Activated CD8-positive, alpha-beta memory T cell treated with anti-CD3 and anti-CD28 coated beads, Interleukin-2, amount 50 U/mL, for 1 hour (primary cell): ENCODE measurements around the gene CD70.
"Not testable (repeated sequence)": the region's sequence is repeated elsewhere in the genome, so short reads cannot be mapped to it uniquely, and the experiment has no call there.

ENCODE experiments used
- DNase-seq: peaks from one replicate; pipeline ENCODE4 v3.0.0-alpha.2; 2020; ENCODE audit errors: extremely low read depth

CD70 gene, protein sequence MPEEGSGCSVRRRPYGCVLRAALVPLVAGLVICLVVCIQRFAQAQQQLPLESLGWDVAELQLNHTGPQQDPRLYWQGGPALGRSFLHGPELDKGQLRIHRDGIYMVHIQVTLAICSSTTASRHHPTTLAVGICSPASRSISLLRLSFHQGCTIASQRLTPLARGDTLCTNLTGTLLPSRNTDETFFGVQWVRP

DNA sequence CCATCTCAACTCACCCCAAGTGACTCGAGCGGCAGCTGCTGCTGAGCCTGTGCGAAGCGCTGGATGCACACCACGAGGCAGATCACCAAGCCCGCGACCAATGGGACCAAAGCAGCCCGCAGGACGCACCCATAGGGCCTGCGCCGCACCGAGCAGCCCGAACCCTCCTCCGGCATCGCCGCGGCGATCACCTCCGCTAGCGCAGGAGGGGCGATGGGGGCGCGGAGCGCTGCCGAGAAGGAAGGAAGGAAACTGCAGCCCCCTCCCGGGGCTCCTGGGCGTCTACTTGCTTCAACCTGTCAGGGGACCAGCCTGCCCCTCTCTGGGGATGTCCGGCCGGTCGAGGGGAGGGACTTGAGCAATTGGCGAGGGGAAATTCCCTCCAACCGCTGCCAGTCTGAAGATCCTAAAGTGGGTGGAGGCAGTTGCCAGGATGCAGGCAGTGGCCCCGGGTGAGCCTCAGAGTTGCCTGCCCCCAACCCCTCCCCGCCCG, at the start of gene CD70:
Gene CD70 (minus strand): TSS at position 324 of the 493 bp plus-strand sequence. CDS start 148 bp downstream, at position 176.
- DNase-seq = no peak

DNA sequence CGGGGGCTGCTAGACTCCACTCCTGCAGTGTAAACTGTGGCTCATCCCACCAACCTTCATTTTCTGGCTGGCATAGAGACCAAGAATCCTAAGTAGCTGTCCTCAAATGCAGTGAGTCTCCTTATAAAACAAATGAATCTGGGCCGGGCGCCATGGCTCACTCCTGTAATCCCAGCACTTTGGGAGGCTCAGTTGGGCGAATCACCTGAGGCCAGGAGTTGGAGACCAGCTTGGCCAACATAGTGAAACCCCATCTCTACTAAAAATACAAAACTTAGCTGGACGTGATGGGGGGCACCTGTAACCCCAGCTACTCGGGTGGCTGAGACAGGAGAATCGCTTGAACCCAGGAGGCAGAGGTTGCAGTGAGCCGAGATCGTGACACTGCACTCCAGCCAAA, 49.4 kb upstream of the CD70 start:
- not testable (repeated sequence) for DNase-seq

DNA sequence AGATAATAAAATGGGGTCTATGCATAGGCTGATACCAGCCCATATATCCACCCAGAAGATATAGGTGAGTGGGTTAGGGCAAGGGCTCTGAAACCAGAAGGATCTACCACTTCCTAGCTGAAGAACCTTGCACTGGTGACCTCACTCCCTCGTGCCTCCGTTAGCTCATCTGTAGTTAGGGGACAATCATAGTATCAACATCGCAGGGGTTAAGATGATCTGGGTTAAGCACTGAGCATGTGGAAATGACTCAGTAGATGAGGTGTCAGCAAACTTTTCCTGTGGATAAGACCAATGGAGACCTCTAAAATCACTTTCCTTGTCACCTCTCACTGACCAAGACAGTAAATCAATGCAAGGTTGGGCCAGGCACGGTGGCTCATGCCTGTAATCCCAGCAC, 48.5 kb upstream of the CD70 start:
- no peak for DNase-seq

DNA sequence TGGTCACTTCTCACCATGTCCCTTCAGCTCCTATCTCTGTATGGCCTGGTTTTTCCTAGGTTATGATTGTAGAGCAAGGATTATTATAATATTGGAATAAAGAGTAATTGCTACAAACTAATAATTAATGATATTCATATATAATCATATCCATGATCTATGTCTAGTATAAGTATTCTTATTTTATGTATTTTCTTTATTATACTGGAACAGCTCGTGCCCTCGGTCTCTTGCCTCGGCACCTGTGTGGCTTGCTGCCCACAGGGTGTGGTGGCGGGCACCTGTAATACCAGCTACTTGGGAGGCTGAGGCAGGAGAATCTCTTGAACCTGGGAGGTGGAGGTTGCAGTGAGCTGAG, 42.5 kb upstream of the CD70 start:
- DNase-seq = not testable (repeated sequence)

DNA sequence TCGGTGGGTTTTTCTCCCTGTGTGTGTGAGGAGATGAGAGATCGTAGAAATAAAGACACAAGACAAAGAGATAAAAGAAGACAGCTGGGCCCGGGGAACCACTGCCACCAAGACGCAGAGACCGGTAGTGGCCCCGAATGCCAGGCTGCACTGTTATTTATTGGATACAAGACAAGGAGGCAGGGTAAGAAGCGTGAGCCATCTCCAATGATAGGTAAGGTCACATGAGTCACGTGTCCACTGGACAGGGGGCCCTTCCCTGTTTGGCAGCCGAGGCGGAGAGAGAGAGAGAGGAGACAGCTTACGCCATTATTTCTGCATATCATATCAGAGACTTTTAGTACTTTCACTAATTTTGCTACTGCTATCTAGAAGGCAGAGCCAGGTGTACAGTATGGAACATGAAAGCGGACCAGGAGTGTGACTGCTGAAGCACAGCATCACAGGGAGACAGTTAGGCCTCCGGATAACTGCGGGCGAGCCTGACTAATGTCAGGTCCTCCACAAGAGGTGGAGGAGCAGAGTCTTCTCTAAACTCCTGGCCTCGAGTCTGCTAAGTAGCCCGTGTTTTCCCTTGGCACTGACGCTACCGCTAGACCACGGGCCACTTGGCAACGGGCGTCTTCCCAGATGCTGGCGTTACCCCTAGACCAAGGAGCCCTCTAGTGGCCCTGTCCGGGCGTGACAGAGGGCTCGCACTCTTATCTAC, 42.0 kb upstream of the CD70 start:
- DNase-seq = not testable (repeated sequence)

DNA sequence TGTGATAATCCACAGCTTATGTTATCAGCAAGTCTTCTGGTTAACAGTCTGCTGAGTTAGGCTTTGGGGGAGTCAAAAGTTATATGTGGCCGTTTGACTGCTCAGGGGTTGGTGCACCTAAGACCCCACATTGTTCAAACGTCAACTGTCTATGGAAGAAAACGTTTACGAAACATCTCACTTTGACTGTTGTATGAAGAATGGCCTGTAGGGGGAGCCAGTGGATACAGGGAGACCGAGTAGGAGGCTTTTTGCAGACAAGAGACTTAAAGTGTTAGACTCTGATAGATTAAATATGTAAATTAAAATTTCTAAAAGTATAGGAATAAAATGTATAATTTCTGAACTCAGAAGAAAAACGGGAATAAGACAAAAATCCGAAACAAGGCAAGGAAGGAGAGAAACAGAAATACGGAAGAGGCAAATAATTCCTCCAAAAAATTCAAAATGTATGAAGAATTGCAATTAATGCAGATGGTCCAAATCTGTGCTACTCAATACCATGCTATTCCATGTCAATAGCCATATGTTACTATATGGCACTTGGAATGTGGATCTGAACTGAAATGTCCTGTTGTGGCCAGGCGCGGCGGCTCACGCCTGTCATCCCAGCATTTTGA, 41.2 kb upstream of the CD70 start:
- peak; percentile 70 for DNase-seq

DNA sequence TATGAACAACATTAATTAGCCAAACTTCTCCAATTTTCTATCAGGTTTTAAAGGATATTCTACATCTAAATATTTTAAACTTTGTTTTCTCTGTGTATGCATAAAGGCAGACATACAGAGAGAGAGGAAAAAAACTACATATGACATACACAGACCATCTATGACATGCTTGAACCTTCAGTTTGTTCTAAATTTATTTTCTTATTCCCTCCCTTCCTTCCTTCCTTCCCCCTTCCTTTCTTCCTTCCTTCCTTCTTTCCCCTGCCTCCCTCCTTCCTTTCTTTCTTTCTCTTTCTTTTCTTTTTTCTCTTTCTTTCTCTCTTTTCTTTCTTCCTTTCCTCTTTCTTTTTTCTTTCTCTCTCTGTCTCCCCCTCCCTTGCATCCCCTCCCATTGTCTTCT, 35.8 kb upstream of the CD70 start:
- DNase-seq = no peak

DNA sequence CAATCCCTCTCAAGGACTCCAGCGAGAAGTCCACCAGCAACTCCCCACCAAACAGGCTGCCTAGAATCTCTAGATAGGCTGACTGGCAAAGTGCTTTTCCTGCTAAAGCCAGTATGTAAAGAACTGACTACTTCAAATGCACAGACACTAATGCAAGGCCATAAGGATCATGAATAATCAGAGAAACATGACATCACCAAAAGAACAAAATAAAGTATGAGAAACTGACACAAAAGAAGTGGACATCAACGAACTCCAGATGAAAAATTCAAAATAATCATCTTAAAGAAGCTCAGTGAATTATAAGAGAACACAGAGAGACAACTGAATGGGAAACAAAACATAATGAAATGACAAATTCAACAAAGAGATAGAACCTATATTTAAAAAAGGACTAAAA, 26.4 kb upstream of the CD70 start:
- no peak for DNase-seq

DNA sequence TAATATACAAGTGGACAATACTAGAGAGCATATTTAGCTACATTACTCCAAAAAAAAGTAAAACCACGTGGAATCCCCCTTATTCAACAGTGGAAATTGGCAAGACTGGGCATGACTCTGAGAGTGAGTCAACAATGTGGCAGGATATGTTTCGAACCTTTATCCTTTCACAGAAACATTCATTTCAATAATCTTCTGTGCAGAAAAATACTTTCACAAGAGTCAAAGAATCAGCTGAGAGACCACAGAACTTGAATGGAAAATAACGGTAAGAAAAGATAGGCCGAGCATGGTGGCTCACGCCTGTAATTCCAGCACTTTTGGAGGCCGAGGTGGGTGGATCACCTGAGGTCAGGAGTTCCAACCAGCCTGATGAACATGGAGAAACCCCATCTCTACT, 25.1 kb upstream of the CD70 start:
- DNase-seq = no peak

DNA sequence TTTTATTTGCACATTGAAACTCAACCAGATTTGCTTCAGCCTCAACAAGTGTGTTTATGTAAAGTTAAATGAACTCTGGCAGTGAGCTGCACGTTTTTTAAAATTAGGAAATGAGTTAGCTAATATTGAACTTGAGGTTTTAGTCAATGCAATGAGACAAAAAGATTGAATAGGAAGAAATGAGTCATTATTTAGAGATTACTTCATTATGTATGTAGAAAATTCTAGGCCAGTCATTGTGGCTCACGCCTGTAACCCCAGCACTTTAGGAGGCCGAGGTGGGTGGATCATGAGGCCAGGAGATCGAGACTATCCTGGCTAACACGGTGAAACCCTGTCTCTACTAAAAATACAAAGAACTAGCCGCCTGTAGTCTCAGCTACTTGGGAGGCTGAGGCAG, 22.8 kb upstream of the CD70 start:
- no peak for DNase-seq

DNA sequence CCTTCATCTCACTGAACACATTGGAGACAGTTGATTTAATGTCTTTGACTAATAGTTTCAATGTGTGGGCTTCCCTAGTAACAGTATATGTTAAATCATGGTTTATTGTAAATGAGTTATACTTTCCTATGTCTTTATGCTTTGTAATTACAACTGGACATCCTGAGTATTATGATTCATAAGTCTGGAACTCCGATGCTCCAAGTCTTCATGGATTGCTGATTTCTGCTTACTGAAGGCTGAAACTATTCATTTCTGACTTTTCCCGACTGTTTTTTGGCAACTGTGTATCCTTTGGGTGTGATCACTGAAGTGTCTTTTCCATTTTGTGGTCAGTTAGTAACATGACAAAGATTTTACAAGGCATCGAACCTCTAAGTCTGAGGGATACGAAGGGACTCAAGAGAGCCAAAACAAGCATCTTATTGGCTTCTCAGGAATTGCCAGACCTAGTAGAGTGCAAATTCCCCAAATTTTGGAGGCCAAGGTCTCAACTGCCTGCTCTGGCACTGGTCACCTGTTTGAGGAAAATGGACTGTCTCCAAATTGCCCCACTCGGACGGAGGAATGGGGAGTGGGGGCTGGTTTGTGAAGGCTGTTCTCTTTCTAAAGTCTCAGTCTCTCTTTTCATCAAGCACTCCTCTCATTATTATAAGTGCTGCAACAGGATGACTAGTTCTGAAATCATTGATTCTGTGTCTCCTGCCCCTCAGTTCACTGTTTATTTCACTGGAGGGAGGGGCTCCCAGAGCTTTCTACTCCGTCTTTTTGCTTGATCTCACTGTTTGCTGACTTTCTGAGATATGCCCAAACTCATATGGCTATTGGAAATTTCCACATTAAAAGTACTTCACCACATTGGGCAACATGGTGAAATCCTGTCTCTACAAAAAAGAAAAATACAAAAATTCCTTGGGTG, 20.2 kb upstream of the CD70 start:
- no peak for DNase-seq

DNA sequence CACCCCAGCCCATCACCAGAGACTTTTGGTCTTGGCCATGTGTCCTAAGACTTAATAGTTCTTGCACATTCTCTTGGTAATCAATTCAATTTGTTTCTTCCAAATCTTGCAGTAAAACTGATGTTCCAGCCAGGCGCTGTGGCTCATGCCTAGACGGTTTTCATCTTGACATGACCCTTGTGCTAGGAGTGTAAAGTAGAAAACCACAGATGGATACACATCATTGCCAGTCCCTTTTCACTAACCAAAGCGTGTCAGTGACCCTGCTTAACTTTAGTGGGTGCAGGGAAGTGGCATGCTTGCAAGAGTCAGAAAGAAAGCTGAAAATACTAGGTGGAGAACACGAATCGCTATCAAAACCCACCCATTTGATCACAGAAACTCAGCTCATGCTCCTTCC, 18.0 kb upstream of the CD70 start:
- no peak for DNase-seq

DNA sequence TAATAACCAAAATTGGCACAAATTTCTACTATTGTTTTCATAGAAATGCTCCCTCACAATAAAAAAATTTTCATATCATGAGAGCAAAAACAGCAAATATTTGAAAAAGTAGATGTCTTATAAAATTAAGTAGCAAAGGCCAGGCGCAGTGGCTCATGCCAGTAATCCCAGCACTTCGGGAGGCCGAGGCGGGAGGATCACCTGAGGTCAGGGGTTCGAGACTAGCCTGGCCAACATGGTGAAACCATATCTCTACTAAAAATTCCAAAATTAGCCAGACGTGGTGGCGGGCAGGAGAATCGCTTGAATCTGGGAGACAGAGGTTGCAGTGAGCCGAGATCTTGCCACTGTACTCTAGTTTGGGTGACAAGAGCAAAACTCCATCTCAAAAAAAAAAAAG, 17.2 kb upstream of the CD70 start:
- DNase-seq = not testable (repeated sequence)

DNA sequence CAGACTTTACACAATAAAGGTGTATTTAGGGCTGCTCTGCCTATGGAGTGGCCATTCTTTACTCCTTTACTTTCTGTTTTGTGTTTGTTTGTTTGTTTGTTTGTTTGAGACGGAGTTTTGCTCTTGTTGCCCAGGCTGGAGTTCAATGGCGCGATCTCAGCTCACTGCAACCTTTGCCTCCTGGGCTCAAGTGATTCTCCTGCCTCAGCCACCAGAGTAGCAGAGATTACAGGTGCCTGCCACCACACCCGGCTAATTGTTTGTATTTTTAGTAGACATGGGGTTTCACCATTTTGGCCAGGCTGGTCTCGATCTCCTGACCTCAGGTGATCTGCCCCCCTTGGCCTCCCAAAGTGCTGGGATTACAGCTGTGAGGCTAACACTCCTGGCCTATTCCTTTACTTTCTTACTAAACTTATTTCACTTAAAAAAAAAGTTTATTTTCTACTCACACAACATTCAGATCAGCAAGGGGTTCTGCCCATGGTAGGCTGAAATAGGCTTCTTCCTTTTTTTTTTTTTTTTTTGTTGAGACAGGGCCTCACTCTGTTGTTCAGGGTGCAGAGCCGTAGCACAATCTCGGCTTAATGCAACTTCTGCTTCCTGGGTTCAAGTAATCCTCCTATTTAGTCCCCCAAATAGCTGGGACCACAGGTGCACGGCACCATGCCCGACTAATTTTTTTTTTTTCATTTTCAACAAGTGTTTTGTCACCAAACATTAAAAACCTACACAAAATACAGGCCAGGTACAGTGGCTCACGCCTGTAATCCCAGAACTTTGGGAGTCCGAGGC, 15.5 kb upstream of the CD70 start:
- DNase-seq = not testable (repeated sequence)

DNA sequence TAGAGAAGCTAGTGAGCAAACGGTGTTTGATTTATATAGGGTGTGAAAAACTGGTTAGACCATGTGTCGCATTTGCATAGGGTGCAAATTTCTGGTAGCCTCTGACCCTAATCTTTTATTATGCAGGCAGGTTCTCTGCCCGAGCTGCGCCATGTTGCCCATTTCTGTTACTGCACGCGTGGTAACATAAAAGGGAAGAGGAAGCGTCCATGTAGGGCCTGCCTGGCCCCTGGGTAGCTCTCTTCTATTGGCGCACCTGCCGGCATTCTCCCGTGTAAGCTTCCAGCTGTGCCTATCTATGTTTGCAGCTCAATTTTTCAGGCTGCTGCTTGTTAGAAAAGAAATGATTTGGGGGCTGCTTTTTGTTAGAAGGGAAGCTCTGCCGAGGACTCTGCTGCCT, 14.0 kb upstream of the CD70 start:
- DNase-seq = no peak

DNA sequence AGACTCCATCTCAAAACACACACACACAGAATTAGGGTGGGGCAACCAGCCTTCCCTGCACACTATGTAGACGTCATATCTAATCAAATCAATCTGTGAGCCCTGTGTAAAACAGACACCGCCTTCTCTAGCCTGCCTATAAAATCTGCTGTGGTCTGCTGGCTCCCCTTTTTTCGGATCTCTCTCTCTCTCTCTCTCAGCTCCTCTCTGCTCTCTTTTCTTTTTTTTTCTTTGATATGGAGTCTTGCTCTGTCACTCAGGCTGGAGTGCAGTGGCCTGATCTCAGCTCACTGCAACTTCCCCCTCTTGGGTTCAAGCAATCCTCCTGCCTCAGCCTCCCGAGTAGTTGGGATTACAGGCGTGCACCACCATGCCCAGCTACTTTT, 11.8 kb upstream of the CD70 start:
- no peak for DNase-seq

DNA sequence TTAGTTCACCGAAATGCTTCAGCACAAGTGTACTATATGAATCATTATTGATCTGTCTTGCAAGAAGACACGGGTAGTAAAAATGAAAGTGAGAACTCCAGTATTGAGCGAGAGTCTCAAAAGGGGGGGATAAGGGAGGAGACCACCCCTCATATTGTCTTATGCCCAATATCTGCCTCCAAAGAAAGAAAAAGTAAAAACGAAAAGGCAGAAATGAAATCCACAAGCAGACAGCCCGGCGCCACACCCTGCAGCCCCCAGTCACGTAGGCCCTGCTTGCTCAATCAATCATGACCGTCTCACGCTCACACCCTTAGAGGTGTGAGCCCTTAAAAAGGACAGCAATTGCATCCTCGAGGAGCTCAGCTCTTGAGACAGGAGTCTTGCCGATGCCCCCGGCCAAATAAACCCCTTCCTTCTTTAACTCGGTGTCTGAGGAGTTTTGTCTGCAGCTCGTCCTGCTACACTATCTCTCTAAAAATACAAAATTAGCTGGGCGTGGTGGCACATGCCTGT, 10.6 kb upstream of the CD70 start:
- DNase-seq = not testable (repeated sequence)

DNA sequence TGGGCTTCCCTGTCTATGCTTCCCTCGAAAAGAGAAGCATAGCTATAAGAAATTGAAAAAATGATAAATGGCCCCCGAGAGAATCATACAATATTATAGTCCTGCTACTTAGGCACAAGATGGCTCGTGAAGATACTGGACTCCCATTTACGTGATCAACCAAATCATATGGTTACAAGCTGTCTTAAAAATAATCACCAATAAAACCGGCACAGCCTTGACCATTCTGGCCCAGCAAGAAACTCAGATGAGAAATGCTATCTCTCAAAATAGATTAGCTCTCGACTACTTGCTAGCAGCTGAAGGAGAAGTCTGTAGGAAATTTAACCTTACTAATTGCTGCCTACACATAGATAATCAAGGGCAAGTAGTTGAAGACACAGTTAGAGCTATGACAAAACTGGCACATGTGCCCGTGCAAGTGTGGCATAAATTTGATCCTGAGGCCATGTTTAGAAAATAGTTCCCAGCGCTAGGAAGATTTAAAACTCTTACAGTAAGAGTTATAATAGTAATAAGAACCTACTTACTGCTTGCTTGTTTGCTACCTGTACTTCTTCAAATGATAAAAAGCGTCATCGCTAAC, 10.1 kb upstream of the CD70 start:
- DNase-seq = not testable (repeated sequence)

DNA sequence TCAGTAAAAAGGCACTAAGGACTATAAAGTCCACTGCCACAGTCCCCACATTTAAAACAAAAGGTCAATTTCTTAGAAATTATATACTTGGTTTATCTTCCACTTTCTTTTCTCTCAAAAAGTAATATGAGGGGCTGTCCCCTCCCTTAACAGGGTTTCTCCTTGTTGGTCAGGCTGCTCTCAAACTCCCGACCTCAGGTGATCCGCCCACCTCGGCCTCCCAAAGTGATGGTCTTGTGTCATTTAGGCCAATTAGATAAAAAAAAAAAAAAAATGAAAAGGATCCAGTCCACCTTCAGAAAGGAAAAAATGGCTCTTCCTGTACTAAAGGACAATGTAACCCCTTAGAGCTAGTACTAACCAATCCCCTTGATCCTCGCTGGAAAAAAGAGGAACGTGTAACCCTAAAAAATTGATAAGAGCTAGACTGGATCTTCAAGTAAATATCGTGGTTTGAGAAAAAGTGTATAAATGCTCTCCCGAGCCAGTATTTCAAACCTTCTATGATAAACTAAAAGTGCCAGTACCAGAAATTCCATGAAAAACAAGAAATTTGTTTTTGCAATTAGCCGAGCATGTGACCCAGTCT, 9.0 kb upstream of the CD70 start:
- no peak for DNase-seq

DNA sequence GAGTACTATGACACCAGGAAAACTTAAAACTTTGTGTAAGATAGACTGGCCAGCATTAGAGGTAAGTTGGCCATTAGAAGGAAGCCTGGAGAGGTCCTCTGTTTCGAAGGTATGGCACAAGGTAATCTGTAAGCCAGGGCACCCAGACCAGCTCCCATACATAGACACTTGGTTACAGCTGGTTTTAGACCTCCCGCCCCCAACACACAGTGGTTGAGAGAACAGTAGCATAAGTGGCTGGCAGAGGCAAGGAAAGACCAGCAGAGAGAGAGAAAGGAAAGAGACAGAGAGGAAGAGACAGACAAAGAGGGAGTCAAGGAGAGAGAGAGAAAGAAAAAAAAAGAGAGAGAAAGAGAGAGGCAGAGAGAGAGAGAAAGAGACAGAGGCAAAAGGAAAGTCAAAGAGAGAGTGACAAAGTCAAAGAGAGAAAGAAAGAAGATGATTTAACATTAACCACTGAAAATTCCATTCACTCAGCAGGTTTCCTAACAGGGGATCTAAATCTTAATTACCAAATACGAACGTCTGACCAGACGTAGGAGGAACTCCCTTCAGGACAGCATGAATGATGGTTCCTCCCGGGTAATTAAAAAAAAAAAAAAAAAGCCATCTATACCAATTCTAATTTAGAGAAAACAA, 7.4 kb upstream of the CD70 start:
- not testable (repeated sequence) for DNase-seq
